ENCODE measurements around the gene HDAC1. TPM values are rescaled to one million over a fixed set of nuclear protein-coding genes. Genes with fewer than 3 reads are reported as not detected.

Gene HDAC1
- total and polyA plus RNA-seq, 9 donors, result 29.2 to 46.5 (median 40.3) TPM

GRCh38 chr1:32367912-32368635, 76.2 kb downstream of the HDAC1 start:
- no peaks in the 10 kb centered on the region for H3K9me3 ChIP-seq (replicated peaks; ENCODE audit: control insufficient read depth, low read depth, low read length)
- H3K4me1 ChIP-seq (ENCODE audit: control insufficient read depth, insufficient read depth, low read length), result no peaks in the 10 kb centered on the region
- DNase-seq, result no peak
- H3K4me3 ChIP-seq (ENCODE audit: low read length), result no peak overlapping the region
- H3K27ac ChIP-seq (ENCODE audit: low read length), result no peak overlapping the region
- H3K36me3 ChIP-seq (ENCODE audit: control insufficient read depth, insufficient read depth, low read length), result peaks cover 79% of the 10 kb centered on the region
- H3K27me3 ChIP-seq (ENCODE audit: control insufficient read depth, insufficient read depth, low read length), result no peaks in the 10 kb centered on the region
- WGBS (ENCODE audit: insufficient coverage), result 82% methylated on average over 2 of the region's 7 CpGs

GRCh38 chr1:32372149-32372756, 80.4 kb downstream of the HDAC1 start:
- no peak for DNase-seq
- Histone ChIP-seq H3K4me1 (ENCODE audit: control insufficient read depth, insufficient read depth, low read length) (no peaks in the 10 kb centered on the region), H3K4me3 (ENCODE audit: low read length) (no peak overlapping the region), H3K36me3 (ENCODE audit: control insufficient read depth, insufficient read depth, low read length) (peaks cover 73% of the 10 kb centered on the region), H3K27me3 (ENCODE audit: control insufficient read depth, insufficient read depth, low read length) (no peaks in the 10 kb centered on the region), H3K9me3 (replicated peaks; ENCODE audit: control insufficient read depth, low read depth, low read length) (no peaks in the 10 kb centered on the region), H3K27ac (ENCODE audit: low read length) (no peak overlapping the region)
- 66% methylated on average over 2 of the region's 5 CpGs for WGBS (ENCODE audit: insufficient coverage)

- no peaks in the 10 kb centered on the region for H3K4me1 ChIP-seq (ENCODE audit: control insufficient read depth, insufficient read depth, low read length)
- no peak overlapping the region for H3K27ac ChIP-seq (ENCODE audit: low read length)
- DNase-seq, result no peak
- no peaks in the 10 kb centered on the region for H3K9me3 ChIP-seq (replicated peaks; ENCODE audit: control insufficient read depth, low read depth, low read length)
- H3K36me3 ChIP-seq (ENCODE audit: control insufficient read depth, insufficient read depth, low read length), result peaks cover 73% of the 10 kb centered on the region
- WGBS (ENCODE audit: insufficient coverage), result no CpG with 5 or more reads among the region's 1 CpG
- no peak overlapping the region for H3K4me3 ChIP-seq (ENCODE audit: low read length)
- H3K27me3 ChIP-seq (ENCODE audit: control insufficient read depth, insufficient read depth, low read length), result no peaks in the 10 kb centered on the region
Measured at GRCh38 chr1:32373996-32374592, 82.2 kb downstream of the HDAC1 start.

- WGBS (ENCODE audit: insufficient coverage), result 100% methylated on average over 4 of the region's 11 CpGs
- Histone ChIP-seq H3K4me1 (ENCODE audit: control insufficient read depth, insufficient read depth, low read length) (no peaks in the 10 kb centered on the region), H3K9me3 (replicated peaks; ENCODE audit: control insufficient read depth, low read depth, low read length) (no peaks in the 10 kb centered on the region), H3K27me3 (ENCODE audit: control insufficient read depth, insufficient read depth, low read length) (no peaks in the 10 kb centered on the region), H3K4me3 (ENCODE audit: low read length) (no peak overlapping the region), H3K36me3 (ENCODE audit: control insufficient read depth, insufficient read depth, low read length) (peaks cover 88% of the 10 kb centered on the region), H3K27ac (ENCODE audit: low read length) (no peak overlapping the region)
- DNase-seq, result no peak
Measured at GRCh38 chr1:32376199-32376598, 84.3 kb downstream of the HDAC1 start.

GRCh38 chr1:32377541-32378220, 85.8 kb downstream of the HDAC1 start:
- Histone ChIP-seq H3K27me3 (ENCODE audit: control insufficient read depth, insufficient read depth, low read length) (no peaks in the 10 kb centered on the region), H3K4me1 (ENCODE audit: control insufficient read depth, insufficient read depth, low read length) (no peaks in the 10 kb centered on the region), H3K9me3 (replicated peaks; ENCODE audit: control insufficient read depth, low read depth, low read length) (no peaks in the 10 kb centered on the region), H3K4me3 (ENCODE audit: low read length) (no peak overlapping the region), H3K27ac (ENCODE audit: low read length) (no peak overlapping the region), H3K36me3 (ENCODE audit: control insufficient read depth, insufficient read depth, low read length) (peaks cover 87% of the 10 kb centered on the region)
- WGBS (ENCODE audit: insufficient coverage), result 90% methylated on average over 8 of the region's 12 CpGs
- no peak for DNase-seq

- WGBS (ENCODE audit: insufficient coverage), result 79% methylated on average over 7 of the region's 9 CpGs
- Histone ChIP-seq H3K36me3 (ENCODE audit: control insufficient read depth, insufficient read depth, low read length) (peaks cover 92% of the 10 kb centered on the region), H3K9me3 (replicated peaks; ENCODE audit: control insufficient read depth, low read depth, low read length) (no peaks in the 10 kb centered on the region), H3K27me3 (ENCODE audit: control insufficient read depth, insufficient read depth, low read length) (no peaks in the 10 kb centered on the region), H3K4me3 (ENCODE audit: low read length) (no peak overlapping the region), H3K27ac (ENCODE audit: low read length) (no peak overlapping the region), H3K4me1 (ENCODE audit: control insufficient read depth, insufficient read depth, low read length) (no peaks in the 10 kb centered on the region)
- no peak for DNase-seq
Measured at GRCh38 chr1:32380057-32380456, 88.2 kb downstream of the HDAC1 start.

Other genes with a start within 250 kb of the HDAC1 start
- 4.1 TPM for gene TMEM39B, start 219.1 kb upstream of the HDAC1 start, total RNA-seq
- 10 to 100 TPM; 11.8 to 18.0 (median 14.5) TPM for gene TMEM39B, start 219.1 kb upstream of the HDAC1 start, polyA plus RNA-seq (ENCODE audit: insufficient read depth in 1 of 8, insufficient read length in 8 of 8, low replicate concordance in 1 of 8)
- 24.4 TPM for gene KPNA6, start 184.0 kb upstream of the HDAC1 start, total RNA-seq
- gene KPNA6, start 184.0 kb upstream of the HDAC1 start, polyA plus RNA-seq (ENCODE audit: insufficient read depth in 1 of 8, insufficient read length in 8 of 8, low replicate concordance in 1 of 8), result 10 to 100 TPM; 19.7 to 28.3 (median 23.8) TPM
- 32.8 TPM for gene TXLNA, start 112.4 kb upstream of the HDAC1 start, total RNA-seq
- 10 to 100 TPM; 30.5 to 46.2 (median 34.5) TPM for gene TXLNA, start 112.4 kb upstream of the HDAC1 start, polyA plus RNA-seq (ENCODE audit: insufficient read depth in 1 of 8, insufficient read length in 8 of 8, low replicate concordance in 1 of 8)
- gene CCDC28B, start 91.5 kb upstream of the HDAC1 start, total RNA-seq, result 63.7 TPM
- gene CCDC28B, start 91.5 kb upstream of the HDAC1 start, polyA plus RNA-seq (ENCODE audit: insufficient read depth in 1 of 8, insufficient read length in 8 of 8, low replicate concordance in 1 of 8), result 10 to 100 TPM; 31.9 to 70.0 (median 44.5) TPM
- 2.5 TPM for gene IQCC, start 86.4 kb upstream of the HDAC1 start, total RNA-seq
- 1 to 10 TPM; 2.4 to 3.9 (median 3.1) TPM for gene IQCC, start 86.4 kb upstream of the HDAC1 start, polyA plus RNA-seq (ENCODE audit: insufficient read depth in 1 of 8, insufficient read length in 8 of 8, low replicate concordance in 1 of 8)
- gene DCDC2B, start 83.0 kb upstream of the HDAC1 start, total RNA-seq, result not detected
- 1 to 10 TPM in 1 of 8 donors, under 1 TPM in 7; 0.15 to 1.1 (median 0.34) TPM for gene DCDC2B, start 83.0 kb upstream of the HDAC1 start, polyA plus RNA-seq (ENCODE audit: insufficient read depth in 1 of 8, insufficient read length in 8 of 8, low replicate concordance in 1 of 8)
- gene TMEM234, start 69.7 kb upstream of the HDAC1 start, total RNA-seq, result 8.7 TPM
- 10 to 100 TPM in 5 of 8 donors, 1 to 10 TPM in 3; 7.8 to 11.9 (median 10.1) TPM for gene TMEM234, start 69.7 kb upstream of the HDAC1 start, polyA plus RNA-seq (ENCODE audit: insufficient read depth in 1 of 8, insufficient read length in 8 of 8, low replicate concordance in 1 of 8)
- gene EIF3I, start 69.7 kb upstream of the HDAC1 start, total RNA-seq, result 183 TPM
- gene EIF3I, start 69.7 kb upstream of the HDAC1 start, polyA plus RNA-seq (ENCODE audit: insufficient read depth in 1 of 8, insufficient read length in 8 of 8, low replicate concordance in 1 of 8), result 100 to 1,000 TPM; 159 to 179 (median 175) TPM
- gene FAM167B, start 44.9 kb upstream of the HDAC1 start, total RNA-seq, result 2.5 TPM
- gene FAM167B, start 44.9 kb upstream of the HDAC1 start, polyA plus RNA-seq (ENCODE audit: insufficient read depth in 1 of 8, insufficient read length in 8 of 8, low replicate concordance in 1 of 8), result 1 to 10 TPM; 4.3 to 5.6 (median 4.7) TPM
- gene LCK, start 40.8 kb upstream of the HDAC1 start, total RNA-seq, result 0.62 TPM
- gene LCK, start 40.8 kb upstream of the HDAC1 start, polyA plus RNA-seq (ENCODE audit: insufficient read depth in 1 of 8, insufficient read length in 8 of 8, low replicate concordance in 1 of 8), result 1 to 10 TPM in 2 of 8 donors, under 1 TPM in 6; 0.34 to 1.3 (median 0.77) TPM
- 50.1 TPM for gene MARCKSL1, start 44.1 kb downstream of the HDAC1 start, total RNA-seq
- 100 to 1,000 TPM; 147 to 210 (median 175) TPM for gene MARCKSL1, start 44.1 kb downstream of the HDAC1 start, polyA plus RNA-seq (ENCODE audit: insufficient read depth in 1 of 8, insufficient read length in 8 of 8, low replicate concordance in 1 of 8)
- 5.3 TPM for gene FAM229A, start 70.4 kb downstream of the HDAC1 start, total RNA-seq
- 10 to 100 TPM in 1 of 8 donors, 1 to 10 TPM in 7; 3.3 to 10.4 (median 5.9) TPM for gene FAM229A, start 70.4 kb downstream of the HDAC1 start, polyA plus RNA-seq (ENCODE audit: insufficient read depth in 1 of 8, insufficient read length in 8 of 8, low replicate concordance in 1 of 8)
- gene TSSK3, start 70.5 kb downstream of the HDAC1 start, total RNA-seq, result 1.2 TPM
- gene TSSK3, start 70.5 kb downstream of the HDAC1 start, polyA plus RNA-seq (ENCODE audit: insufficient read depth in 1 of 8, insufficient read length in 8 of 8, low replicate concordance in 1 of 8), result 1 to 10 TPM in 7 of 8 donors, under 1 TPM in 1; 0.55 to 3.6 (median 1.9) TPM
- 41.4 TPM for gene BSDC1, start 102.4 kb downstream of the HDAC1 start, total RNA-seq
- gene BSDC1, start 102.4 kb downstream of the HDAC1 start, polyA plus RNA-seq (ENCODE audit: insufficient read depth in 1 of 8, insufficient read length in 8 of 8, low replicate concordance in 1 of 8), result 10 to 100 TPM; 32.6 to 48.3 (median 41.2) TPM
- 0.13 TPM for gene ZBTB8B, start 173.0 kb downstream of the HDAC1 start, total RNA-seq
- under 1 TPM; 0.06 to 0.19 (median 0.12) TPM for gene ZBTB8B, start 173.0 kb downstream of the HDAC1 start, polyA plus RNA-seq (ENCODE audit: insufficient read depth in 1 of 8, insufficient read length in 8 of 8, low replicate concordance in 1 of 8)
- gene ZBTB8A, start 247.3 kb downstream of the HDAC1 start, total RNA-seq, result 10.6 TPM
- 10 to 100 TPM in 2 of 8 donors, 1 to 10 TPM in 6; 5.9 to 13.4 (median 9.1) TPM for gene ZBTB8A, start 247.3 kb downstream of the HDAC1 start, polyA plus RNA-seq (ENCODE audit: insufficient read depth in 1 of 8, insufficient read length in 8 of 8, low replicate concordance in 1 of 8)

Measured in muscle of leg (tissue), 11 donors.